Pancreas (tissue), 10 donors: ENCODE results near the gene PPP3CA. TPM values are rescaled to one million over a fixed set of nuclear protein-coding genes. Genes with fewer than 3 reads are reported as not detected.

ENCODE experiments used
- ATAC-seq, 4 donors: fragments of 200-7000 bp; cut with Tn5 transposase; one replicate each; pipeline versions ENCODE4 v1.8.0 to v1.9.1; 2020; ENCODE audit warnings: mild to moderate bottlenecking in 4 of 4, moderate library complexity in 4 of 4
- DNase-seq, 6 donors: peaks; one replicate each; pipeline ENCODE4 v3.0.0-alpha.2; 2020
- FAIRE-seq: peaks from 2 replicates; lab custom pipeline; 2012; peaks lifted over from hg19 to GRCh38; lab: Jason Lieb, UNC
- H3K27ac ChIP-seq, 4 donors: fragments of 200-600 bp; sonication (generic); 1 replicate in 3 of 4; 2 replicates in 1 of 4; pipeline versions ENCODE4 v1.5.0 to v1.8.0; 2020
- H3K27me3 ChIP-seq, 4 donors: fragments of 200-600 bp; one replicate each; pipeline ENCODE4 v1.8.0; 2021
- H3K36me3 ChIP-seq, 3 donors: fragments of 200-600 bp; sonication (generic) in 1 of 3; one replicate each; pipeline versions ENCODE4 v1.5.0 to v1.8.0; 2020 to 2021
- H3K4me1 ChIP-seq, 3 donors: fragments of 200-600 bp; one replicate each; pipeline ENCODE4 v1.8.0; 2021
- H3K4me3 ChIP-seq, 4 donors: fragments of 200-600 bp; sonication (generic) in 2 of 4; one replicate each; pipeline versions ENCODE4 v1.5.0 to v1.8.0; 2020 to 2021
- H3K9me3 ChIP-seq, 4 donors: fragments of 200-600 bp; one replicate each; pipeline ENCODE4 v1.8.0; 2021
- WGBS, 2 donors: extraction: QIAGEN DNeasy Blood & Tissue Kit; methylation state at CpG; one replicate each; pipeline ENCODE4 v1.1.7; 2013; 5-methylcytosine and 5-hydroxymethylcytosine counted together
- intact Hi-C, 3 donors: fragments of 100-400 bp; cut with DNase I; formaldehyde crosslinking; loops; one replicate each; pipeline versions ENCODE4 v1.11.1 to v1.14.2; 2022
- polyA plus RNA-seq, 2 donors: library from polyadenylated mRNA; stranded (reverse); fragments of 200-250 nt; gene quantifications; one replicate each; pipeline ENCODE4 v1.2.3, GENCODE V29; 2013
- total RNA-seq, 6 donors: library from RNA; stranded (reverse); fragmentation: NEBNext Ultra II Directional in 4 of 6; extraction: Animal tissue kit (Norgen Biotek cat#: 25700) in 4 of 6; gene quantifications; one replicate each; pipeline versions ENCODE4 v1.2.1 to v1.2.4, GENCODE V29; 2021 to 2023
- TF ChIP-seq, protein P1 (sequence below), 4 donors: fragments of 200-600 bp; sonication (generic) in 3 of 4; IDR thresholded peaks; one replicate each; pipeline versions ENCODE4 v1.5.0 to v1.8.0; 2021; ENCODE audit warnings: antibody characterized with exemption in 4 of 4
- donor health status: healthy with polysubstance abuse.
- donor health status: DM: no; HTN: no; CAD: no; lungs with moderate emphysema.
- donor health status: DM: no; HTN: no; CAD: no.
- donor health status: control.
- donor health status: control.
- donor health status: Bipolar disorder and iron deficiency.
- donor health status: DM: yes; HTN: yes; CAD: no.
- donor health status: DM: no; HTN: no; CAD: no.
- donor health status: DM: no; HTN: no; CAD: no.
- donor health status: DM: yes; HTN: yes; CAD: no.

Gene PPP3CA
- total and polyA plus RNA-seq, 8 donors: 4.9 to 22.7 (median 10.3) TPM

DNA sequence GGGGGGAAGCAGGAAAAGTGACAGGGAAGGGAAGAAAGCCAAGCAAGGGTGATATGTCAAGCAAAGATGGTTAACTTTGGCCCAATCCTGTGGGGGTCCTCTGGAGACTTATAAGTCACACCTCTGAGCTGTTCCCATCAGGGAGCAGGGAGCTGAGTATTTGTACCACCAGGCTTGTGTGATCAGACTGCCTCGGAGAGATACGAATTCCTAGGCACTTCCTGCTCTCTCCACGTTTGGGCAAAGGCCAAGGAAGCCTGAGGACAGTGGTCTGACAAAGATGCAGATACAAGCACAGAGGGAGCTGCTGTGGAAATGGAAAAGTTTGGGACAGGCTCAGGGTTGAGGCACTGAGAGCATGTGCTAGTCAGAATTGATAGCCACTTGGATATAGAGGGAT is 10.4 kb upstream of the PPP3CA start:
- DNase-seq (no peak), ATAC-seq (no peak), FAIRE-seq (no peak)
- H3K9me3 ChIP-seq: no peaks in the 10 kb centered on the region
- no peaks in the 10 kb centered on the region for H3K36me3 ChIP-seq
- TF ChIP-seq, protein P1, sequence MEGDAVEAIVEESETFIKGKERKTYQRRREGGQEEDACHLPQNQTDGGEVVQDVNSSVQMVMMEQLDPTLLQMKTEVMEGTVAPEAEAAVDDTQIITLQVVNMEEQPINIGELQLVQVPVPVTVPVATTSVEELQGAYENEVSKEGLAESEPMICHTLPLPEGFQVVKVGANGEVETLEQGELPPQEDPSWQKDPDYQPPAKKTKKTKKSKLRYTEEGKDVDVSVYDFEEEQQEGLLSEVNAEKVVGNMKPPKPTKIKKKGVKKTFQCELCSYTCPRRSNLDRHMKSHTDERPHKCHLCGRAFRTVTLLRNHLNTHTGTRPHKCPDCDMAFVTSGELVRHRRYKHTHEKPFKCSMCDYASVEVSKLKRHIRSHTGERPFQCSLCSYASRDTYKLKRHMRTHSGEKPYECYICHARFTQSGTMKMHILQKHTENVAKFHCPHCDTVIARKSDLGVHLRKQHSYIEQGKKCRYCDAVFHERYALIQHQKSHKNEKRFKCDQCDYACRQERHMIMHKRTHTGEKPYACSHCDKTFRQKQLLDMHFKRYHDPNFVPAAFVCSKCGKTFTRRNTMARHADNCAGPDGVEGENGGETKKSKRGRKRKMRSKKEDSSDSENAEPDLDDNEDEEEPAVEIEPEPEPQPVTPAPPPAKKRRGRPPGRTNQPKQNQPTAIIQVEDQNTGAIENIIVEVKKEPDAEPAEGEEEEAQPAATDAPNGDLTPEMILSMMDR (IDR thresholded peaks at IDR 0.05): no peak
- no peak overlapping the region for H3K4me3 ChIP-seq
- H3K27me3 ChIP-seq: no peaks in the 10 kb centered on the region
- 49 to 61% methylated on average over 3 of the region's 3 CpGs for WGBS, 2 donors
- H3K27ac ChIP-seq: no peak overlapping the region
- intact Hi-C loops: no loop called here
- peaks cover 0 to 10% (median 0%) of the 10 kb centered on the region in 3 donors for H3K4me1 ChIP-seq

GRCh38 chr4:101356928-101357327 is 9.6 kb upstream of the PPP3CA start:
- H3K9me3 ChIP-seq: no peaks in the 10 kb centered on the region
- H3K27ac ChIP-seq: no peak overlapping the region
- TF ChIP-seq, protein P1 (IDR thresholded peaks at IDR 0.05): no peak
- H3K27me3 ChIP-seq: no peaks in the 10 kb centered on the region
- no peak overlapping the region for H3K4me3 ChIP-seq
- FAIRE-seq: no peak
- peaks cover 0 to 10% (median 0%) of the 10 kb centered on the region in 3 donors for H3K4me1 ChIP-seq
- DNase-seq: peak in 5 of 6 donors; percentile 61 to 74 (median 62)
- intact Hi-C loops: no loop called here
- ATAC-seq: peak; percentile 95 to 98 (median 96)
- H3K36me3 ChIP-seq: no peaks in the 10 kb centered on the region

DNA sequence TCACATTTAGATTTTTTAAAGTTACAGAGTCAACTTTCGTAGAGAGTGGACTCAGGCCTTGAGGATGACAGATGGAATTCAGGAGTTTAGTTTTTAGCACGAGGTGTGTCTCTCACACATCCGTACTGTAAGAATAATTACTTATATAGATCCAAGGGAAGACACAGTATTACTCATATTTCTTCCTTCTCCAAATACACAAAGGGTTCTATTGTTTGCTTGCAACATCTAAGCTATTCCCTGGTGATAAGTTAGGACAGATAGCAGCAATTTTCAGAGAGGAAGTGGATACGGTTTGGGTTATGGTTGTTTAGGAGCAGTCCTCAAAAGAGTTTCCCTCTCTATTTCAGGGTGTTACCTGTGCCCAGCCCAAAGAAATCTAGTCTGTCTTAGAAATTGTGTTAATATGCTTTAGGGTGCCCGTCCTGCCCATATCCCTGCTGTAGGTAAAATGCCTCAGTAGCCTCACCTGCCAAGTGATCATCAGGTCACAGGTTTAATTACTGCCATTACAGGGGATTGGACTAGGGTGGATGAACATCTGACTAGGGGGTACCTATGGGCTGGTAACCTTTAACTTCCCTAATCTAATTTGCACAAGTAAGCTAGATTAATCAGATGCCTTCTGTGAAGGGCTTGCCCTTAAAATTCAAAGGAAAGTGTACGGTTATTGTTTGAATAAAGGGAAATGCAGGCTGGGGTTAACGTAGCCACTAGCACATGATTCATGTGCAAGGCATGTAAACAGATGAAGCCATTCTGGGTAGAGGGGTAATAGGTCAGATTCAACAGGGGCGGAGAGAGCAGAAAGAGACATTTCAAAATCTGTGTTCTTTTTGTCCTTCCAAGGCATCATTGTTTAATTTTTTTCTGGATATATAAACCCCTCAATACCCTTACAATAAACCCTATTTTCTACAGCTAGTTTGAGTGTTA is 8.7 kb upstream of the PPP3CA start:
- ATAC-seq (peak; percentile 36 to 84 (median 70)), DNase-seq (no peak), FAIRE-seq (no peak)
- H3K27me3 ChIP-seq: no peaks in the 10 kb centered on the region
- no peaks in the 10 kb centered on the region for H3K36me3 ChIP-seq
- intact Hi-C loops: no loop called here
- H3K9me3 ChIP-seq: no peaks in the 10 kb centered on the region
- H3K4me3 ChIP-seq: no peak overlapping the region
- TF ChIP-seq, protein P1 (IDR thresholded peaks at IDR 0.05): no peak
- peak overlapping the region in 2 of 4 donors; percentile 13 to 36 for H3K27ac ChIP-seq
- H3K4me1 ChIP-seq: peaks cover 0 to 10% (median 0%) of the 10 kb centered on the region in 3 donors
- 59 to 63% methylated on average over 8 of the region's 8 CpGs for WGBS, 2 donors

GRCh38 chr4:101355246-101355645 is 7.9 kb upstream of the PPP3CA start:
- Histone ChIP-seq H3K36me3 (no peaks in the 10 kb centered on the region), H3K27me3 (no peaks in the 10 kb centered on the region), H3K4me1 (peaks cover 0 to 10% (median 0%) of the 10 kb centered on the region in 3 donors), H3K27ac (no peak overlapping the region), H3K4me3 (no peak overlapping the region), H3K9me3 (no peaks in the 10 kb centered on the region)
- intact Hi-C loops: no loop called here
- ATAC-seq: no peak
- FAIRE-seq: no peak
- TF ChIP-seq, protein P1 (IDR thresholded peaks at IDR 0.05): no peak
- 76 to 77% methylated on average over 3 of the region's 3 CpGs for WGBS, 2 donors
- no peak for DNase-seq

GRCh38 chr4:101349801-101350064 is 2.4 kb upstream of the PPP3CA start:
- intact Hi-C loops: no loop called here
- WGBS, 2 donors: 91 to 95% methylated on average over 2 of the region's 2 CpGs
- Histone ChIP-seq H3K27me3 (no peaks in the 10 kb centered on the region), H3K9me3 (no peaks in the 10 kb centered on the region), H3K27ac (no peak overlapping the region), H3K4me3 (no peak overlapping the region), H3K4me1 (peaks cover 0 to 16% (median 6%) of the 10 kb centered on the region in 3 donors), H3K36me3 (no peaks in the 10 kb centered on the region)
- TF ChIP-seq, protein P1 (IDR thresholded peaks at IDR 0.05): no peak
- no peak for DNase-seq
- no peak for ATAC-seq
- no peak for FAIRE-seq
